ENCODE results near the gene ACAP1. TPM values are rescaled to one million over a fixed set of nuclear protein-coding genes. Genes with fewer than 3 reads are reported as not detected.

ACAP1 gene
- total RNA-seq, 1 experiment from 2014 or later: 0.19 TPM

GRCh38 chr17:7311110-7311705, 25.1 kb upstream of the ACAP1 start:
- no peak for DNase-seq (ENCODE audit: low spot score)

GRCh38 chr17:7312432-7313087, 23.8 kb upstream of the ACAP1 start:
- DNase-seq (ENCODE audit: low spot score): no peak

- no peak for DNase-seq (ENCODE audit: low spot score)
These were observed 23.0 kb upstream of the ACAP1 start for GRCh38 chr17:7313088-7313889.

- DNase-seq (ENCODE audit: low spot score): no peak
These were observed 22.2 kb upstream of the ACAP1 start for GRCh38 chr17:7313890-7314718.

GRCh38 chr17:7314719-7315569, 21.4 kb upstream of the ACAP1 start, which contains the start of gene GPS2:
TSS of gene GPS2 (minus strand) at chr17:7315360. CDS start at chr17:7315052, 308 bp downstream.
- DNase-seq (ENCODE audit: low spot score): peak; percentile 74

- no peak for DNase-seq (ENCODE audit: low spot score)
These were observed 20.6 kb upstream of the ACAP1 start for GRCh38 chr17:7315570-7316235.

- DNase-seq (ENCODE audit: low spot score): no peak
These were observed 19.0 kb upstream of the ACAP1 start for GRCh38 chr17:7317161-7317803.

GRCh38 chr17:7318121-7318860, 18.0 kb upstream of the ACAP1 start:
- DNase-seq (ENCODE audit: low spot score): no peak

GRCh38 chr17:7321466-7321865, 14.9 kb upstream of the ACAP1 start:
- DNase-seq (ENCODE audit: low spot score): no peak

GRCh38 chr17:7322520-7323194, 13.7 kb upstream of the ACAP1 start:
- DNase-seq (ENCODE audit: low spot score): no peak

- no peak for DNase-seq (ENCODE audit: low spot score)
These were observed 12.4 kb upstream of the ACAP1 start for GRCh38 chr17:7323731-7324437.

- DNase-seq (ENCODE audit: low spot score): no peak
These were observed 11.9 kb upstream of the ACAP1 start for GRCh38 chr17:7324438-7324779.

- no peak for DNase-seq (ENCODE audit: low spot score)
These were observed 11.2 kb upstream of the ACAP1 start for GRCh38 chr17:7325031-7325528.

- no peak for DNase-seq (ENCODE audit: low spot score)
These were observed 10.1 kb upstream of the ACAP1 start for GRCh38 chr17:7326186-7326585.

- DNase-seq (ENCODE audit: low spot score): no peak
These were observed 9.3 kb upstream of the ACAP1 start for GRCh38 chr17:7327056-7327455.

- DNase-seq (ENCODE audit: low spot score): no peak
These were observed 8.8 kb upstream of the ACAP1 start for GRCh38 chr17:7327501-7327900.

GRCh38 chr17:7328009-7328408, 8.3 kb upstream of the ACAP1 start:
- DNase-seq (ENCODE audit: low spot score): no peak

GRCh38 chr17:7328840-7329373, 7.4 kb upstream of the ACAP1 start, which contains the start of gene NEURL4:
TSS of gene NEURL4 (minus strand) at chr17:7329335. CDS start at chr17:7329312, 23 bp downstream.
- no peak for DNase-seq (ENCODE audit: low spot score)

Data from H4 (cell line).